GM12878 (cell line): ENCODE data around the gene NUAK2. TPM values are rescaled to one million over a fixed set of nuclear protein-coding genes. Genes with fewer than 3 reads are reported as not detected.

Experiments
- ATAC-seq: fragments of 200-7000 bp; cut with Tn5 transposase; 3 replicates; pipeline ENCODE4 v1.9.1; 2020; ENCODE audit warnings: mild to moderate bottlenecking, moderate library complexity
- BruUV-seq: library from RNA; stranded (reverse); fragments of 400-500 nt; replicated peaks from 2 replicates; lab custom pipeline; 2021; lab: Mats Ljungman, UMichigan
- CTCF ChIA-PET: fragments of 300-600 bp; sonication (Branson Sonifier 250); formaldehyde crosslinking; extraction: SDS; loops from one replicate; lab custom pipeline; 2021; ENCODE audit warnings: inconsistent platforms; lab: Yijun Ruan, JAX
- POLR2A ChIA-PET: fragments of 350-600 bp; formaldehyde crosslinking; extraction: SDS; loops from one replicate; lab custom pipeline; 2021; ENCODE audit warnings: inconsistent platforms; lab: Charles Lee
- RAD21 ChIA-PET: fragments of 300-600 bp; sonication (Branson Sonifier 250); formaldehyde crosslinking; loops from one replicate; lab custom pipeline; 2023; ENCODE audit warnings: antibody characterized with exemption; ENCODE audit not compliant: unreplicated experiment; lab: Charles Lee
- SMC1A ChIA-PET: fragments of 300-600 bp; sonication (Branson Sonifier 250); formaldehyde crosslinking; loops from one replicate; lab custom pipeline; 2023; ENCODE audit not compliant: unreplicated experiment, uncharacterized antibody; lab: Charles Lee
- DNase-seq: peaks from one replicate; pipeline ENCODE4 v3.0.0-alpha.2; 2011; ENCODE audit warnings: low read depth, low spot score
- FAIRE-seq: peaks from 3 replicates; lab custom pipeline; 2011; peaks lifted over from hg19 to GRCh38; lab: Jason Lieb, UNC
- H2AFZ ChIP-seq: 2 replicates; pipeline ENCODE4 v1.6.0; 2011; ENCODE audit warnings: low read depth, low read length, control low read depth; ENCODE audit not compliant: control insufficient read depth
- H3K27ac ChIP-seq: 2 replicates; pipeline ENCODE4 v1.5.1; 2011; ENCODE audit warnings: control low read depth; ENCODE audit not compliant: control insufficient read depth, insufficient read depth
- H3K27me3 ChIP-seq, 2 experiments: replicated peaks in 1 of 2; 2 replicates each; pipeline versions ENCODE4 v1.6.0 to v1.6.1; 2011; ENCODE audit warnings: low read length in 1 of 2; ENCODE audit not compliant: control insufficient read depth in 2 of 2, insufficient read depth in 2 of 2
- H3K36me3 ChIP-seq, 2 experiments: 2 replicates each; pipeline ENCODE4 v1.5.1; 2011; ENCODE audit warnings: low read length in 1 of 2; ENCODE audit not compliant: control insufficient read depth in 2 of 2, insufficient read depth in 2 of 2
- H3K4me1 ChIP-seq: 2 replicates; pipeline ENCODE4 v1.6.1; 2011; ENCODE audit warnings: mild to moderate bottlenecking, low read length, moderate library complexity, mixed read lengths; ENCODE audit not compliant: control insufficient read depth, insufficient read depth
- H3K4me2 ChIP-seq: 2 replicates; pipeline ENCODE4 v1.6.0; 2011; ENCODE audit warnings: control low read depth; ENCODE audit not compliant: control insufficient read depth, insufficient read depth
- H3K4me3 ChIP-seq: fragments of 200-600 bp; sonication (generic); 2 replicates; pipeline ENCODE4 v1.5.1; 2016
- H3K79me2 ChIP-seq: 2 replicates; pipeline ENCODE4 v1.6.0; 2011; ENCODE audit warnings: low read length; ENCODE audit not compliant: control insufficient read depth, insufficient read depth
- H3K9ac ChIP-seq: 2 replicates; pipeline ENCODE4 v1.8.0; 2011; ENCODE audit warnings: low read length, control low read depth, mixed read lengths; ENCODE audit not compliant: control insufficient read depth, insufficient read depth
- H3K9me3 ChIP-seq: replicated peaks from 3 replicates; pipeline ENCODE4 v1.5.1; 2011; ENCODE audit warnings: mild to moderate bottlenecking, low read length; ENCODE audit not compliant: control insufficient read depth, insufficient read depth
- H4K20me1 ChIP-seq: 2 replicates; pipeline ENCODE4 v1.6.0; 2011; ENCODE audit not compliant: control insufficient read depth, insufficient read depth
- ATF3 ChIP-seq: IDR thresholded peaks from 2 replicates; pipeline ENCODE4 v1.6.1; 2011; ENCODE audit warnings: low read depth, mild to moderate bottlenecking, low read length, moderate library complexity, borderline replicate concordance; ENCODE audit errors: extremely low read depth
- NKRF ChIP-seq: fragments of 450-650 bp; conservative IDR thresholded peaks from 2 replicates; pipeline ENCODE4 v1.6.1; 2017; ENCODE audit warnings: mild to moderate bottlenecking, moderate library complexity
- WGBS: methylation state at CpG from one replicate; pipeline ENCODE4 v1.1.6; 2016; ENCODE audit warnings: low lambda C conversion rate; ENCODE audit not compliant: insufficient replicate concordance, insufficient coverage; ENCODE audit errors: missing lambda C conversion rate; 5-methylcytosine and 5-hydroxymethylcytosine counted together
- in situ Hi-C: fragments of 300-500 bp; cut with MboI; formaldehyde crosslinking; loops from 9 replicates; pipeline ENCODE4 v1.14.3; 2018; ENCODE audit warnings: mixed read lengths
- intact Hi-C: fragments of 100-400 bp; cut with micrococcal nuclease; formaldehyde crosslinking; loops from one replicate; pipeline ENCODE4 v1.14.2; 2022; ENCODE audit not compliant: unreplicated experiment
- polyA plus RNA-seq, 11 experiments: library from polyadenylated mRNA; depleted of rRNA in 4 of 11; unstranded in 6 of 11; stranded (reverse) in 5 of 11; fragments of >200 nt; fragmentation: Nextera tagmentation in 4 of 11; fragmentation: Illumina TruSeq in 1 of 11; extraction: Ambion mirVana in 4 of 11; extraction: Trizol in 1 of 11; gene quantifications; 1 replicate in 1 of 11; 2 replicates in 10 of 11; pipeline versions ENCODE4 v1.2.1 to v1.2.3, GENCODE V29; 2011 to 2016; ENCODE audit warnings: inconsistent platforms in 2 of 11, missing spikeins in 2 of 11, low read depth in 1 of 11
- total RNA-seq, 4 experiments: library from RNA; depleted of rRNA in 3 of 4; stranded (reverse); fragments of >200 nt in 3 of 4; fragmentation: Illumina TruSeq in 1 of 4; extraction: Trizol in 1 of 4; gene quantifications; 2 replicates each; pipeline versions ENCODE4 v1.2.1 to v1.2.3, GENCODE V29; 2013 to 2021

The NUAK2 gene
- total and polyA plus RNA-seq, 10 of the 15 experiments (the other 5 are each of a cell fraction or from before 2014, with no cell fraction given): 0.27 to 3.0 (median 1.2) TPM

- ChIA-PET RAD21 (interaction anchor here (0.7 to 1.7 kb wide), 3 partner anchors 9 to 182 kb away, joined by 3 to 6 read pairs (median 3); no protein-coding TSS in a partner anchor), POLR2A (interaction anchor here (1.5 kb wide), 1 partner anchor 10 kb away, joined by 5 read pairs; no protein-coding TSS in a partner anchor)
- no peak for FAIRE-seq
Measured at GRCh38 chr1:205304046-205304694, 17.4 kb downstream of the NUAK2 start.

More at GRCh38 chr1:205304046-205304694, 17.4 kb downstream of the NUAK2 start:
- Histone ChIP-seq H3K27me3 (peaks cover 0 to 2% of the 10 kb centered on the region in 2 experiments; a peak in 1 of 4 replicates), H3K4me3 (no peak overlapping the region), H2AFZ (no peak overlapping the region)
- in situ Hi-C loops: no loop called here
- intact Hi-C loops: no loop called here
- WGBS: 82% methylated on average over 19 of the region's 19 CpGs
- TF ChIP-seq ATF3 (no peak), NKRF (no peak)
- TF ChIP-seq, all 136 proteins: peak for 0
- no peaks in the 10 kb centered on the region for H3K9me3 ChIP-seq
- ChIA-PET SMC1A (interaction anchor here (0.9 to 35.1 kb wide), 2 partner anchors 21 to 26 kb away, joined by 3 to 1445 read pairs; no protein-coding TSS in a partner anchor), CTCF (interaction anchor here (1.1 to 59.5 kb wide), 2 partner anchors 21 to 34 kb away, joined by 3 to 2333 read pairs; no protein-coding TSS in a partner anchor)
- no peaks in the 10 kb centered on the region for H3K4me1 ChIP-seq
- no peak for DNase-seq
- H4K20me1 ChIP-seq: no peaks in the 10 kb centered on the region
- no peak overlapping the region for H3K9ac ChIP-seq
- no peaks in the 10 kb centered on the region; a peak in 1 of 4 replicates for H3K36me3 ChIP-seq
- no peak for ATAC-seq
- H3K27ac ChIP-seq: no peak overlapping the region
- no TSS peak for BruUV-seq
- H3K4me2 ChIP-seq: no peak overlapping the region
- H3K79me2 ChIP-seq: no peaks in the 10 kb centered on the region
